Stimulated activated CD4-positive, alpha-beta T cell treated with anti-CD3 and anti-CD28 coated beads, Interleukin-12 subunit alpha, Interleukin-12 subunit beta, amount 100 ng/mL, for 24 hours (primary cell): Measurements from ENCODE around the gene SYCE1.
"Not testable (repeated sequence)": the region's sequence is repeated elsewhere in the genome, so short reads cannot be mapped to it uniquely, and the experiment has no call there.

Experiments used
- DNase-seq, 2 experiments: peaks; one replicate each; pipeline ENCODE4 v3.0.0-alpha.2; 2020; ENCODE audit warnings: low read depth in 2 of 2

Gene SYCE1

DNA sequence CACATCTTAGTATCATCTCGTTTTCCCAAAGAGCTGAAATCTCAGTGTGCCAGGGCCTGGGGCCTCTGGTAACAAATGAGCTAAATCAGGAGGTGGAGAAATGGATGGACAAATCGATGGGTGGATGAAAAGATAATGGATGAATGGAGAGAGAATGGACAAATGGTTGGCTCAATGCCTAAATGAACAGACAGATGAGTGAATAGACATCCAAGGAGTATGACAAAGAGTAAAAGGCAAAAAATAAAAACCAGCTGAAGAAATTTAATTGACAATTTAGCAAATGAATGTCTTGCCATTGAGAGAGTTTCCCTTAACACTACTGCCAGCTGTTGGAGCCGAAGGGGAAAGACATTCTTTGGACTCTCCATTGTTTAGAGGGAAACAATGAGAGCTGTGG, 8.0 kb downstream of the SYCE1 start:
- DNase-seq: no peak

DNA sequence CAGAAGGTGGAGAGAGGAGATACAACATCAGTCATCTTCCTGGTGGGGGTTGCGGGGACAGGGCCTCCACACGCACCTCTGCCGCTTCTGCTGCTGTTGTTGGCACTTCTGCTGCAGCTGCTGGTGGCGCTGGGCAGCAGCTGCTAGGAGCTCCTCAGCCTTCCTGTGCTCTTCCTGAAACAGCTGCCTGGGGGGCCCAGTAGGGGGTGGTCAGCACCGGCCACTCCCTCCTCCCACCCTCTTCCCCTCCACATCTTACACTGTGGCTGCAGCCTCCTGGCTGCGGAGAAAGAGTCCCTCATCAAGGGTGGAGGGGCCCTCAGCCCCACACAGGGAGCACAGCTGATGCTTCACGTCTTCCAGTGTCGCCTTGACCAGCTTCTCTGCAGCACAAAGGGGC, 9.9 kb downstream of the SYCE1 start:
- DNase-seq: no peak

DNA sequence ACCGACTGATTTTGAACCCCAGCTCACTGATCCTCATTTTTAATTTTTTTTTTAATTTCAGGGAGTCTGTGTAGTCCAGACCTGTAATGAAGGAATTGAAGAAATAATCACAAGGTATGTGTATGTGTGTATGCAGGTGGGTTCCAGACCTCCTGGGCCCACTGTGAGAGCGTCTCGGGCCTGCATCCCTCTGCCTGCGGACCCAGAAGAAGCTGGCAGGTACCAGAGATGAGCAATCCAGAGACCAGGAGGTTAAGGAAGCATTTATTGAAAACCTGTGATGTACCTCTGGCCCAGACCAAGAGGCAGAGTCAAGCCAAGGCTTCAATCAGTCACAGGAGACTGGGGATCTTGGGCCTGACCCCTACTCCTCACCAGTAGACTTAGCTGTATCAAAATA, 10.8 kb downstream of the SYCE1 start:
- DNase-seq: no peak

DNA sequence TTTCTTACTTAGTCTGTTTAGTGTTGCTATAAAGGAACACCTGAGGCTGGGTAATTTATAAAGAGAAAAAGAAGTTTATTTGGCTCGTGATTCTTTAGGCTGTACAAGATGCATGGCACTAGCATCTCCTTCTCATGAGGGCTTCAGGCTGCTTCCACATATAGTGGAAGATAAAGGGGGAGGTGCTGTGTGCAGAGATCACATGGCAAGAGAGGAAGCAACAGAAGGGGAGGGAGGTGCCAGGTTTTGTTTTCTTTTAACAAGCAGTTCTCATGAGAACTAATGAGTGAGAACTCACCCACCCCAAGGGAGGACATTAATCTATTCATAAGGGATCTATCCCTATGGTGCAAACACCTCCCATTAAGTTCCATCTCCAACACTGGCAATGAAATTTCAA, 20.9 kb downstream of the SYCE1 start:
- DNase-seq: no peak

DNA sequence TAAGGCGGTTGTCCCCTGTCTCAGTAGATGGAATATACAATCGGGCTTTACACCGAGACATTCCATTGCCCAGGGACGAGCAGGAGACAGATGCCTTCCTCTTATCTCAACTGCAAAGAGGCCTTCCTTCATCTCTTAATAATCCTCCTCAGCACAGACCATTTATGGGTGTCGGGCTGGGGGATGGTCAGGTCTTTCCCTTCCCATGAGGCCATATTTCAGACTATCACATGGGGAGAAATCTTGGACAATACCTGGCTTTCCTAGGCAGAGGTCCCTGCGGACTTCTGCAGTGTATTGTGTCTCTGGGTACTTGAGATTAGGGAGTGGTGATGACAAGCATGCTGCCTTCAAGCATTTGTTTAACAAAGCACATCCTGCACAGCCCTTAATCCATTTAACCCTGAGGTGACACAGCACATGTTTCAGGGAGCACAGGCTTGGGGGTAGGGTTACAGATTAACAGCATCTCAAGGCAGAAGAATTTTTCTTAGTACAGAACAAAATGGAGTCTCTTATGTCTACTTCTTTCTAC, 23.9 kb downstream of the SYCE1 start:
- not testable (repeated sequence) for DNase-seq

DNA sequence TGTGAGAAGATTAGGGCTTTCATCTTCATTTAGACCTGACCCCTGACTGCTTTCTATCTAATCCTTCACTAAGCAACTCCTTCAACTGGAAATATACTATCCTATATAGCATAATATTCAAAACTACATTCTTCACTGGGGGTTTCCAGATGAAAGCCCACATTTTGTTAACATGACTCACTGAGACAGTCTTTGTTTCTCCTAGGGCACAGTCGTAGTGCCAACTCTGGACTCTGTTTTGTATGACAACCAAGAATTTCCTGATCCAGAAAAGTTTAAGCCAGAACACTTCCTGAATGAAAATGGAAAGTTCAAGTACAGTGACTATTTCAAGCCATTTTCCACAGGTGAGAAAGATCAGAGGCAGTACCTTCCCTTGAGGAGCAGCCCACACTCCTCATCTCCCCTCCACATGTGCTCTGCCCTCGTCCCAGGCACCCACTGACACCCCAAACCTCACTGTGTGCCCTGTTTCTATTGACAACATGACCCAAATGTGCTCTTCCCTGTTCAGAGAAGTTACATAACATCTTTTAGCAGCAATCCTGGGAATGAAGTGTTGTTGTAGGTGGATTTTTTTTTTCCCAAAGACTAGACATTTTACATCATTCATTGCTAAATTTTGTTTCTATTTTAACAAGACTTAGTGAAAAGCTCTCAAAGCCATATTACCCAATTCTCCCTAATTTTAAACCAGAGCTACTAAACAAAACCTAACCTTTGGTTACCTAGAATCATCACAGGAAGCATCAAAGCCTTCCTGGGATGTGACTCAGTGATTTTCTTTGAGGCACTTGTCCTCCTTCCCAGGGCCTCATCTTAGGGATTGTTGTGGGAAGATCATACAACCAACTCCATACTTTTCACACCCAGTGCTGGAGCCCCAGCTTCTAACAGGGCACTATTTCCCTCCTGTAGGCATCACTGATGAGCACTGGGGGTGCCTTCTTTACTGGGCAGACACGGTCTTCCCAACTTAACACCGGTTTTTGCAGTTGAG, 27.5 kb downstream of the SYCE1 start:
- DNase-seq: no peak

DNA sequence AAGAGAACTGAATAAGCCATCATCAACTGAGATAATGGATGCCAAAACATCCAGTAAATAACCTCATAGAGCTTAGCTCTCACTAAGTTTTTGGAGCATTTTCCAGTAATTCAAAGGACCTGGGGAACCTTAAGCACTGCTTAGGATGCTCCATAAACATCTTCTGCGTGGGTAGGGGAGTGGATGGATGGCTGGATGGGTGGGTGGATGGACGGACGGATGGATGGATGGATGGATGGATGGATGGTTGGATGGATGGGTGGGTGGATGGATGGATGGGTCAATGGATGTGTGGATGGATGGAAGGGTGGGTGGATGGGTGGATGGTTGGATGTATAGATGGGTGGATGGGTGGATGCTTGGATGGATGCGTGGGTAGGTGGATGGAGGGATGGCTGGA, 29.2 kb downstream of the SYCE1 start:
- no peak for DNase-seq

DNA sequence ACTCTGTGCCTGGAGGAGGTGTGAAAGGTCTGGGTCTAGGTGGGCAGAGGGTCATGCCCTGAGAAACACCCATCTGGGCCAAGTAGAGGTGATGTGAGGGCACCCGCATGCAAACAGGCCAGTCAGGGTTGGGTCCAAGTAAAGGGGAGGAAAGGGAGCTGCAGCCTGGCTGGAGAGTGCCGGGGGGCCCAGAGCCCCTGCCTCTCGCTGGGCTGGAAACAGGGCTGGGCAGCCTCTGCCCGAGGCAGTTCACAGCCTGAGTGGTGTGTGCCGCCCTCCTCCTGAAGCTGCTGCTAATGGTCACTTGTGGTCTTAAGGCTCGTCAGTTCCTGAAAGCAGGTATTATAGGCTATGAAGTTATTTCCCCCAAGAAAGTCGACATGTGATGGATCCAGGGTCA, 31.0 kb downstream of the SYCE1 start:
- DNase-seq: no peak

DNA sequence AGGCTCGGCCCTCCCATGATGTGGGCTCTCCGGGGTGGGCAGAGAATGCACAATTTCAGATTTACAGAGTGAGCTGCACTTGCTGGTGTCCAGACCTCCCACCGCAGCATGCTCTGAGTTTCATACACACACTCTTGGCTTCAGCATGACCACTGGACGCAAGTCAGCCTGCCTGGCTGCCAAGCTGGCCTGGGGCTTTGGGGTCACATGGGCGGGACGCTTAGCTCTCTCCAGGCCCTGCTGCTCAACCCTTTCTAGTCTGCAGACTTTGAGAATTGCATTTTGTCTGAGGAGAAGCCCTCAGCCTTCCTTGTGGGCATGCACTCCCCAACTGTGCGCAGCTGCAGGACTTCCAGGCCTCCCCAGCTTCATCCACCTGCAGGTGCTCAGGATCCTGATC, 32.5 kb downstream of the SYCE1 start:
- DNase-seq: no peak

DNA sequence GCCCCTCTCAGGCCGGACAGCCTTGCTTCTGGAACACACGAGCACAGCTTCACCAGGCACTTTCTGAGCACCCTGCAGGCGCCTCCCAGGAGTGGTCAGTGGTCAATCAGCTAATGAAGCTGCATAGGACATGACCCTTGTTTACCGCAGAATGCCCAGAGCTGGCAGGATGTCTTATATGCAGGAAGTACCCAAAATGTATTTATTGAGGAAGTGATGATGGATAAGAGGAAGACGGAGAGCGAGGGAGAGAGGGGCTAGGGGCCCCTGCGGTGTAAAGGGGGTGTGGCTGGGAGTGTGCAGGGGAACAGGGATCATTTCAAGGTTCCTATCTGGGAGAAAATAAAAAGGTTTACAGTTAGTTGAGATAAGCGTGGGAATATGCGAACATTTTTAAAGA, 34.9 kb downstream of the SYCE1 start:
- no peak for DNase-seq

DNA sequence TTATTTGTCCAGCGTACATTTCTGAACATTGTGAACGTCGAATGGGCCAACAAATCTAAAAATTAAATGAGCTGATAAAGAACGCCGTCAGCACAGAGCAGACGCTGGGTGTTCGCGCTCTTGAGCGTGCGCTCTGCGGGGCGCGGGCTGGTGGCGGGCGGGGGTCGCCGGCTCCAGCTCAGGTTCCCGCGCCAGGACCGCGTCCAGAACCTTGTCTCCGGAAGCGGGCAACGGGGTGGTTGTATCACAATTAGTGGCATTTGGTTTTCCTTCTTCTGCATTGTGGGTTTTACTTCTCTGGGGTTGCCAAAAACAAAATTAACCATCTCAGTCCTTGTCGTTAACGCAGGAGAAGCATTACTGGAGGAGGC, 35.8 kb downstream of the SYCE1 start:
- DNase-seq: no peak

DNA sequence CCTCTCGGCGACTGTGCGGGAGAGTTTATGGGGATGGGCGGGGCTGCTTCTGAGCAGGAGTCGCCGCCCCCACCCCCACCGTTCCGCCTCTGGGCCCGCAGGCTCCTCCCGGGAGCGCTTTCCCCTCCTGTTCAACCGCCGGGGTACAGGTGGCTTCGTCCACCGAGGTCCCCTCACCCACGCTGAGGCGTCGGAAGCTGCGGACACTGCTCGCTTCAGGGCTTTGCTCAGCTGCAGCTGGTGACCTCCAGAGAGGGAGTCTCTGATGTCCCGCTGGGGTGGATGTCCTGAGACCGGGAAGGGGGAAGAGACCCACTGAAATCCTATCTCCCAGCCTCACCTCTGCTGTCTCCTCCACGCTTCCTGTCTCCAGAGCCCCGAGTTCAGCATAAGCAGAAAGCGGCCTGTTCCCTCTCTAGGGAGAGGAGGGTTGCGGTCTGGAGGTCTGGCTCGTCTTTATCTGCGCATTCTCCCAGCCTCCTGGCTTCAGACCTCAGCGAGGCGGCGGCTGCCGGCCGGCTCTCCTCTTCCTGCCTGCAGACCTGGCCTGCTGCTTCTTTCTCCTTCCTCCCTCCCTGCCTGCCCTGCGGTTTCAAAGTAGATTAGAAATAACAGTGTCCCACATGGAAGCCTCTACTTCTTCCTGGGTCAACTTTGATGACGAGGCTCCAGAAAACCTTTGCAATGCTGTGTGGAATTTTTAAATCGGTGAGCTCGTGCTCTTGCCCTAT, 36.4 kb downstream of the SYCE1 start:
- DNase-seq: no peak

DNA sequence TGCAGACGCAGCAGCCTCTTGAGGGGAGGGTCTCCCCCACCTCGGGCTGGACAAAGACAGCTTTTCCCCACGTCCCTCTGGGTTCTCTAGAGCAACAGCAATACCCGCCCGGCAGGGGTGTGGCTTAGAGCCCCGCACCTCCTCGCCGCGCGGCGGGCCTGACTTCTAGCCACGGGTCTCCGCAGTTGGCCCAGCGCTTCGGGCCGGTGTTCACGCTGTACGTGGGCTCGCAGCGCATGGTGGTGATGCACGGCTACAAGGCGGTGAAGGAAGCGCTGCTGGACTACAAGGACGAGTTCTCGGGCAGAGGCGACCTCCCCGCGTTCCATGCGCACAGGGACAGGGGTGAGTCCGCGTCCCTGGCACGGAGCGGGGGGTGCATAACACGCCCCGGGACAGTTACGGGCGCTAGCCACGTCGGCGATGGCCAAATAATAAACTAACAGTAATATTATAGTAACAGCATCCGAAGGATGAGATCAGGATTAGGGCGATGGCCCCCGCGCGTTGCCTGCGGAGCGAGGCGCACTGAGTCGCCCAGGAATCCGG, 37.0 kb downstream of the SYCE1 start:
- DNase-seq: no peak

DNA sequence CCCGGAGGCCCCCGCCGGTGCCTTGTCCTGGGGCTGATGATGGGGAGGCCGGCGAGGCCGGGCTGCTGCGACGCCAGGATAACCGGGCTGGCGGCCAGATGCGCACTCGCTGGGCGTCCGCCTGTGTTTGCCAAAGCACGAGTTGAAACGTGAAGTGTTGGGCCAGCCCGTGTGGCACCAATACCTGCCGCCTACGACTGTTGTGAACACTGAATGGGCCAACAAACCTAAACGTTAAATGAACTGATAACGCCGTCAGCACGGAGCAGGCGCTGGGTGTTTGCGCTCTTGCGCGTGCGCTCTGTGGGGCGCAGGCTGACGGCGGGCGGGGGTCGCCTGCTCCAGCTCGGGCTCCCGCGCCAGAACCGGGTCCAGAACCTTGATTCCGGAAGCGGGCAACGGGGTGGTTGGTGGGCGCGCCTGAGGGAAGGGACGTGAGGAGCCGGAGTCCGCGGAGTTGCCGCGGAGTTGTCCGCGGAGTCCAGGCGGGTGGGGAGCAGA, 37.6 kb downstream of the SYCE1 start:
- DNase-seq: no peak

DNA sequence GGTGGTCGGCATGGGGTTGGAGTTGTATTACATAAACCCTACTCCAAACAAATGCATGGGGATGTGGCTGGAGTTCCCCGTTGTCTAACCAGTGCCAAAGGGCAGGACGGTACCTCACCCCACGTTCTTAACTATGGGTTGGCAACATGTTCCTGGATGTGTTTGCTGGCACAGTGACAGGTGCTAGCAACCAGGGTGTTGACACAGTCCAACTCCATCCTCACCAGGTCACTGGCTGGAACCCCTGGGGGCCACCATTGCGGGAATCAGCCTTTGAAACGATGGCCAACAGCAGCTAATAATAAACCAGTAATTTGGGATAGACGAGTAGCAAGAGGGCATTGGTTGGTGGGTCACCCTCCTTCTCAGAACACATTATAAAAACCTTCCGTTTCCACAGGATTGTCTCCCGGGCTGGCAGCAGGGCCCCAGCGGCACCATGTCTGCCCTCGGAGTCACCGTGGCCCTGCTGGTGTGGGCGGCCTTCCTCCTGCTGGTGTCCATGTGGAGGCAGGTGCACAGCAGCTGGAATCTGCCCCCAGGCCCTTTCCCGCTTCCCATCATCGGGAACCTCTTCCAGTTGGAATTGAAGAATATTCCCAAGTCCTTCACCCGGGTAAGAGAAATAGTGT, 38.3 kb downstream of the SYCE1 start, which contains the start of gene CYP2E1:
Gene CYP2E1, plus strand, starts transcription at position 407 of the 632 bp plus-strand sequence. Its CDS starts 33 bp downstream, at position 440.
- no peak for DNase-seq

DNA sequence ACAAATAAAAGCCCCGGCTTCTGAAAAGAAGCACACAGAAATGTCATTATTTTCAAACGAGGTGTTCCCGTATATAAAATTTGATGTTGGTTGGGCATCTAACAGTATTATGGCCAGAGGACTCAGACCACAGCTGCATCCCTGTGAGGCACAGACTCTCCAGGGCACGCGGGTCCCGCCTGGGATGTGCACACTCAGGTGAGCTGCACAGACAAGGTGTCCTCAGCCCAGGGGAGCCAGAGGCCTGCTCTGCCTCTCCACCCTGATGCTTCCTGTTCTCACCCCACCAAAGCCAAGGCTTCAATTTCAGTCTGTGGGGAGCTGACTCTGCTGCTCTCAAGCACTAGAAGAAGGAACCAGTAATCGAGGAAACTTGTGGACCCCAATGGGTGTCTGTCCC, 39.9 kb downstream of the SYCE1 start:
- DNase-seq: no peak

DNA sequence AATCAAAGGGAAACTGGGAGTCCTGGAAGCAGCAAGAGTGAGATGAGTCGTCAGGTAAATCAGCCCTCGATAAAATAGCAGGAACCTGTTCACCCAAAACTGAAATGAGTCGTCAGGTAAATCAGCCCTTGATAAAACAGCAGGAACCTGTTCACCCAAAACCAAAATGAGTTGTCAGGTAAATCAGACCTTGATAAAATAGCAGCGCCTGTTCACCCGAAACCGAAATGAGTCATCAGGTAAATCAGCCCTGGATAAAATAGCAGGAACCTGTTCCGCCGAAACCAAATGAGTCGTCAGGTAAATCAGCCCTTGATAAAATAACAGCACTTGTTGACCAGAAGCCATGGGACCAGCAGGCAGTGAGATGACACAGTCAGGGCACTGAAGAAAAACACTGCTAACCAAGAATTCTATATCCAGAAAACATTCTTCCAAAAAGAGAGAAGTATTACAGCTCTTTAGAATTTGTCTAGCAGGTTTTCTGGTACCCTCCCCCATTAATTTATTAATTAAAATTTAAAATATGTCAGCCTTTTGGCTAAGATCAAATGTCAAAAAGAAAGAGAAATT, 41.7 kb downstream of the SYCE1 start:
- DNase-seq: no peak

DNA sequence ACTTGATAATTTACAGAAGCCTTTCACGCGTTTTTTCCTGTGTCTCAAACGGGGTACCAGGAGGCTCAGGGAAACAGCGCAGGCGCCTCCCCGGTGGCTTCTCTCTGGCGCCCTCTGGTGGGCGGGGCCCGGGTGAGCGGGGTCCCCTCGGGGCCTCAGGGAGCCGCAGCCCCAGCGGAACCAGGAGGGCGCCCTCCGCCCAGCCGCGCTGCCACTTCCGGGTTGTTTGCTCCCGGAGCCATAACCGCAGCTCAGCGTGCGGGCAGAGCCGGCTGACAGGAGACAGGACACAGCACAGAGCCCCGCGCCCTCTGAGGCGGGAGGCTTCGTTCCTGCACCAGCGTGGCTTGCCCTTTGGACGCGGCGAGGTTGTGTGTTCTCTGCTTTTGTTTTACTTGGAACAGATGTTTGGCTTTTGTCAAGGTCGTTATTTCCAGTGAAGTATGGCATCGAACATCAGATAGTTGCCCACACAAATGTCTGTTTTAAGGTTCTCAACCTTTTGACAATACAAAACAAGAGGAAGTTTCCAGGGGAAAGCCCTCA, 45.1 kb downstream of the SYCE1 start:
- DNase-seq: peak; percentile 85 to 93

DNA sequence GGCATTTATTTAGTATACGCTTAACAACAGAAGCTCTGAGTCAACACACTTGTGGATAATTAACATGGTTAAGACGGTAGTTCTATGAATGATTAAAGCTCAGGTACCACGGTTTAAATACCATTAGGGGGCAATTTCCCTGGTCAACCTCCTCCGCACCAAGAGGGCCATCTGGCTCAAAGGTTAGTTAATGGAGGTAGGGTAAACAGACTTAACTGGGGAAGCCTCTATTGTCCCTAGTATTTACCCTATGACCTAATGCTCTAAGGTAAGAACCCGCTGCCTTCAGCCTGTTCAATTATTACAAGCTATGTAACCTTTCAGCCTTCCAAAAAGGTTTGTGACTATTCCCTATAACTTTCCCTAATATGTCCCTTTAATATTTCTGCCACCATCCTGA, 46.9 kb downstream of the SYCE1 start:
- DNase-seq: not testable (repeated sequence)

DNA sequence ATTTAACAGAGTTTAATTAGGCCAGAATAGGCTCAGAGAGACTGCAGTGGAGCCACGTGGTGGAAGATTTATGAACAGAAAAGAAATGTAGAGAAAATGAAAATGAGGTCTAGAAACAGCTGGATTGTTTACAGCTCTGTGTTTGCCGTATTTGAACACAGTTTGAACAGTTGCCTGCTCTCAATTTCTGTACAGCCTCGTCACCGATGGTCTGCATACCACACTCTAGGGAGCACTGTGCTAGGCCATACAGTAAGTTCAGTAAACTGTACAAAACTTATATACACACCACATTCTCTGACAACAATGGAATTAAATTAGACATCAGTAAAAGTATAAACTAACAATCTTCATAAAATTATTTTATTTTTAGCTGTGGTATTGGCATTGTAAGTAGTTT, 49.3 kb downstream of the SYCE1 start:
- no peak for DNase-seq

DNA sequence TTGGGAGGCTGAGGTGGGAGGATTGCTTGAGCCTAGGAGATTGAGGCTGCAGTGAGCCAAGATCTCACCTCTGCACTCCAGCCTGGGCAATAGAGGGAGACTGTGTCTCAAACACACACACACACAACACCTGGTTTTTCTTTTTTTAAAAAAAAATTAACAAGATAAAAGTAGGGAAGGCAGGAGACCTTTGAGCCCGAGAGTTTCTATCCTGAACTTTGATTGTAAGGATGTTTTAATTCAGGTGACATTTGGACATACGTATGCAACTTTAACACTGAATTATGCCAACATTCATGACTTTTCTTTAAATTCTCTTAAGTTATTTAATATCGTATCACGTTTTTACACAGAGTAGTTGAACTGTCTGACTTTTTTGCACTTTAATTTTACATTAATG, 49.9 kb downstream of the SYCE1 start:
- no peak for DNase-seq
